ENCODE measurements around the gene AMZ2.
A peak's percentile ranks its signal among the peaks of the same experiment; 100 is the strongest.

Gene AMZ2

GRCh38 chr17:68238164-68238870, 9.5 kb upstream of the AMZ2 start:
- TF ChIP-seq CTCF (IDR thresholded peaks at IDR 0.05; ENCODE audit: low read depth, low read length, missing control alignments) = no peak
- peak overlapping the region; percentile 59; the same call in 1 of the 2 replicates for H3K4me3 ChIP-seq (ENCODE audit: low read depth, low read length)
- DNase-seq (ENCODE audit: low read depth) = no peak

DNA sequence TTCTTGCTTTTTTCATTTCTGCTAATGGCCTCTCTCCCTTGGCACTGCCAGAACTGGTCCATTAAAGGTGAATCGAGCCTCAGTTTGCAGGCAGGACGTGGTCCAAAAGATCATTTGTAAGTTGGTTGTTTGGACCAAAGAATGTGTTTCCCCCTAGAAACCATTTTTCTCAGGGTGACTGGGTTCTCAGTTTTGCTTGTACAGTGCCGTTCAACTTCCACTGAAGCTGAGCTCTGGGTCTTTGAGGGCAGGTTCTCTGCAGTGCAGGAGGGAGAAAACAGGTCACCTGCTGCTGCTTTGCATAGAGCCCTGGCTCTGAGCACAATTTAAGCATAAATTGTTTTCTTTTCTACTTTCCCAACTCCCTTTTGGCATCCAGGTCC, 9.0 kb upstream of the AMZ2 start:
- H3K4me3 ChIP-seq (ENCODE audit: low read depth, low read length) = no peak overlapping the region
- no peak for TF ChIP-seq CTCF (IDR thresholded peaks at IDR 0.05; ENCODE audit: low read depth, low read length, missing control alignments)
- peak; percentile 55 for DNase-seq (ENCODE audit: low read depth)

DNA sequence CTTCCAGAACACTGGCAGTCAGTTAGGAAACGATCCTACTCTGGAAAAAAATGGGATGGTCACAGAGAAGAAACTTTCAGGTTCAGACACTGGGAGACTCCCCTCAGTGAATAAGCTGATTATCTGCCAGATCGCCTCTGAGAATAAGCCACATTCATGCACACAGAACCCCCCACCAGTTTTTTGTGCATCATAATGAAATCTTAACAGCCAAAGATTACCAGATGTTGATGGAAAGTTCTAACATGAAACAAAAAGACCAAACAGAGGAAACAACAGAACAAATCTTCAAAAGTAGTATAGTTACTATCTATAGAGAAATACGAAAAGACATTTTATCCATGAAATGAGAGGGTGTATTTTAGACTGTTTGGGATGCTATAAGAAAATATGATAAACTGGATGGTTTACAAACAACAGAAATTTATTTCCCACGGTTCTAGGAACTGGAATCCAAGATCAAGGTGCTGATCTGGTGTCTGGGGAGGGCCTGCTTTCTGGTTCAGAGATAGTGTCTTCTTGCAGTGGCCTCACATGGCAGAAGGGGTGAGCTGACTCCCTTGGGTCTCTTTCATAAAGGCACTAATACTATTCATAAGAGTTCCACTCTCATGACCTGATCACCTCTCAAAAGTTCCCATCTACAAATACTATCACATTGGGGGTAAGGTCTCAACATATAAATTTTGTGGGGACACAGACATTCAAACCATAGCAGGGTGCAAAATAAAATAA, 8.0 kb upstream of the AMZ2 start:
- DNase-seq (ENCODE audit: low read depth) = no peak
- no peak for TF ChIP-seq CTCF (IDR thresholded peaks at IDR 0.05; ENCODE audit: low read depth, low read length, missing control alignments)

DNA sequence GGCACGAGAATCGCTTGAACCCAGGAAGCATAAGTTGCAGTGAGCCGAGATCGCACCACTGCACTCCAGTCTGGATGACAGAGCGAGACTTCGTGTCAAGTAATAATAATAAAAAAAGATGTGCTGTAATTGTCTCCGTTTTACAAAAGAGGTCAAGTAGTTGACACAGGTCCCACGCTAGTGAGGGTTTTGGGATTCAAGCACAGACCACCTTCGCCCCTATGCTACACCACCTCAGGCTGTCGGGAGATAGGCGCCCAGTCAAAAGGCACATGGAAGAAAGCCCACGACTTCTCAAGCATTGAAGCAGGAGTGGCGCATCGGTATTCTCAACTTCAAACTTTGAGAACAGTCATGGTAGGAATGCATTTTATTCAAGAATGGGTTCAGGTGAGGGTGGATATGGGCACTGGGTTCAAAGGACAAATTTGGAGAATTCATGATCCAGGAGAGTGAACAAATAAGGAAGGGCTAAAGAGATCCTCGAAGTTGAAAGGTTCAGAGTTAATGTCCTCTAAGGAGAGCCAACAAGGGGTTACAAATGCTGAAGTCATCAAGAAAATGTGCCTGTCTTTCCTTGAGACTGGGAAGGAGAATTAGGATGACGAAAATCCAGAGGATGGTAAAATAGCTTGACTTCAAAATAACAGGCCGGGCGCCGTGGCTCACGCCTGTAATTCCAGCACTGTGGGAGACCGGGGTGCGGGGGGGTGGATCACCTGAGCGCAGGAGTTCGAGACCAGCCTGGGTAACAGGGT, 1.4 kb upstream of the AMZ2 start:
- no peak for DNase-seq (ENCODE audit: low read depth)
- H3K4me3 ChIP-seq (ENCODE audit: low read depth, low read length) = peak overlapping the region; percentile 83; the same call in 1 of the 2 replicates
- no peak for TF ChIP-seq CTCF (IDR thresholded peaks at IDR 0.05; ENCODE audit: low read depth, low read length, missing control alignments)

More for the DNA sequence above, 8.0 kb upstream of the AMZ2 start:
- no peak overlapping the region for H3K4me3 ChIP-seq (ENCODE audit: low read depth, low read length)

- no peak for DNase-seq (ENCODE audit: low read depth)
Observed at GRCh38 chr17:68248199-68248825, 469 bp downstream of the AMZ2 start.

More at GRCh38 chr17:68248199-68248825, 469 bp downstream of the AMZ2 start:
- TF ChIP-seq CTCF (IDR thresholded peaks at IDR 0.05; ENCODE audit: low read depth, low read length, missing control alignments) = no peak
- peak overlapping the region; percentile 83 for H3K4me3 ChIP-seq (ENCODE audit: low read depth, low read length)
